Neural progenitor cell (in vitro differentiated cells): ENCODE results near the gene HERC5.

Source experiments
- CTCF ChIP-seq: fragments of 200-600 bp; sonication (generic); IDR thresholded peaks from 2 replicates; pipeline ENCODE4 v1.5.1; 2017; ENCODE audit warnings: antibody characterized with exemption, mild to moderate bottlenecking
- EZH2 ChIP-seq: fragments of 200-600 bp; sonication (generic); IDR thresholded peaks from 2 replicates; pipeline ENCODE4 v1.6.1; 2017; ENCODE audit warnings: antibody characterized with exemption, mild to moderate bottlenecking, moderate library complexity

GRCh38 chr4:88523325-88524129, 66.6 kb downstream of the HERC5 start, which contains the start of gene PYURF:
- TF ChIP-seq CTCF (no peak), EZH2 (peak; percentile 35)
